Suprapubic skin (tissue), 4 donors: Measurements from ENCODE around the gene PRTG.
"Not testable (repeated sequence)": the region's sequence is repeated elsewhere in the genome, so short reads cannot be mapped to it uniquely, and the experiment has no call there.

Source experiments
- CTCF ChIP-seq, 2 donors: fragments of 200-600 bp in 1 of 2; fragments of 450-650 bp in 1 of 2; sonication (generic) in 1 of 2; IDR thresholded peaks; one replicate each; pipeline ENCODE4 v1.5.1; 2016 to 2019; ENCODE audit warnings: antibody characterized with exemption in 2 of 2, mild to moderate bottlenecking in 1 of 2, moderate library complexity in 1 of 2
- EP300 ChIP-seq: sonication (generic); formaldehyde crosslinking; IDR thresholded peaks from one replicate; pipeline ENCODE4 v1.6.1; 2017; ENCODE audit warnings: antibody characterized with exemption
- POLR2A ChIP-seq, 2 donors: fragments of 450-650 bp; IDR thresholded peaks; one replicate each; pipeline ENCODE4 v1.6.1; 2017; ENCODE audit warnings: antibody characterized with exemption in 2 of 2, mild to moderate bottlenecking in 2 of 2, moderate library complexity in 2 of 2
- POLR2AphosphoS5 ChIP-seq, 3 donors: sonication (generic); formaldehyde crosslinking; IDR thresholded peaks; one replicate each; pipeline ENCODE4 v1.6.1; 2017; ENCODE audit warnings: antibody characterized with exemption in 3 of 3

GRCh38 chr15:55753433-55753832, 10.5 kb upstream of the PRTG start:
- not testable (repeated sequence) for TF ChIP-seq CTCF (IDR thresholded peaks at IDR 0.05); POLR2A (IDR thresholded peaks at IDR 0.05); EP300; POLR2AphosphoS5 (IDR thresholded peaks at IDR 0.05)
